Left lung (tissue), 14 donors: ENCODE measurements around the gene SFXN5. TPM values are rescaled to one million over a fixed set of nuclear protein-coding genes. Genes with fewer than 3 reads are reported as not detected.
A peak's percentile ranks its signal among the peaks of the same experiment; 100 is the strongest.
"Not testable (repeated sequence)": the region's sequence is repeated elsewhere in the genome, so short reads cannot be mapped to it uniquely, and the experiment has no call there.

Experiments
- ATAC-seq: fragments of 200-7000 bp; cut with Tn5 transposase; one replicate; pipeline ENCODE4 v1.9.1; 2020; ENCODE audit warnings: moderate library complexity
- DNase-seq, 4 donors: peaks; one replicate each; pipeline ENCODE4 v3.0.0-alpha.2; 2013 to 2020
- H3K27ac ChIP-seq, 2 donors: fragments of 200-600 bp; sonication (generic) in 1 of 2; one replicate each; pipeline versions ENCODE4 v1.5.0 to v1.8.0; 2020 to 2021
- H3K27me3 ChIP-seq, 2 donors: fragments of 200-600 bp; sonication (generic) in 1 of 2; one replicate each; pipeline versions ENCODE4 v1.5.0 to v1.8.0; 2020 to 2021
- H3K36me3 ChIP-seq, 2 donors: fragments of 200-600 bp; sonication (generic) in 1 of 2; one replicate each; pipeline versions ENCODE4 v1.5.0 to v1.8.0; 2020 to 2021
- H3K4me1 ChIP-seq, 2 donors: fragments of 200-600 bp; one replicate each; pipeline ENCODE4 v1.8.0; 2021
- H3K4me3 ChIP-seq, 2 donors: fragments of 200-600 bp; sonication (generic) in 1 of 2; one replicate each; pipeline versions ENCODE4 v1.5.0 to v1.8.0; 2020 to 2021; ENCODE audit warnings: mild to moderate bottlenecking in 1 of 2
- H3K9me3 ChIP-seq, 2 donors: fragments of 200-600 bp; sonication (generic) in 1 of 2; one replicate each; pipeline versions ENCODE4 v1.5.0 to v1.8.0; 2020 to 2021
- intact Hi-C, 2 donors: fragments of 100-400 bp; cut with DNase I; formaldehyde crosslinking; loops; one replicate each; pipeline versions ENCODE4 v1.11.2 to v1.14.2; 2022
- long read RNA-seq, 12 donors: library from polyadenylated mRNA in 2 of 12; unstranded in 2 of 12; transcript quantifications; one replicate each; pipeline ENCODE4 v2.0.0 and lab custom pipeline, GENCODE V29; 2019 to 2026
- polyA plus RNA-seq, 6 donors: library from polyadenylated mRNA; unstranded; fragments of 120-200 nt; gene quantifications; one replicate each; pipeline ENCODE4 v1.2.1, GENCODE V29; 2013; ENCODE audit not compliant: insufficient read length in 6 of 6
- total RNA-seq, 2 donors: library from RNA; stranded (reverse); fragmentation: NEBNext Ultra II Directional; extraction: Animal tissue kit (Norgen Biotek cat#: 25700); gene quantifications; one replicate each; pipeline ENCODE4 v1.2.1, GENCODE V29; 2021
- TF ChIP-seq, protein P1 (sequence below), 2 donors: fragments of 200-600 bp; sonication (generic) in 1 of 2; IDR thresholded peaks; one replicate each; pipeline versions ENCODE4 v1.5.0 to v1.8.0; 2021; ENCODE audit warnings: antibody characterized with exemption in 2 of 2
- donor health status: DM: no; HTN: yes; CAD: no.
- donor health status: DM: no; HTN: no; CAD: no.

The SFXN5 gene, protein sequence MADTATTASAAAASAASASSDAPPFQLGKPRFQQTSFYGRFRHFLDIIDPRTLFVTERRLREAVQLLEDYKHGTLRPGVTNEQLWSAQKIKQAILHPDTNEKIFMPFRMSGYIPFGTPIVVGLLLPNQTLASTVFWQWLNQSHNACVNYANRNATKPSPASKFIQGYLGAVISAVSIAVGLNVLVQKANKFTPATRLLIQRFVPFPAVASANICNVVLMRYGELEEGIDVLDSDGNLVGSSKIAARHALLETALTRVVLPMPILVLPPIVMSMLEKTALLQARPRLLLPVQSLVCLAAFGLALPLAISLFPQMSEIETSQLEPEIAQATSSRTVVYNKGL
- total RNA-seq: 10 to 100 TPM; 17.1 to 19.7 TPM
- polyA plus RNA-seq: 10 to 100 TPM; 14.5 to 21.1 (median 15.2) TPM
- long read RNA-seq, donor 1, full-length matches to known transcripts: 2 of 2 reads
- long read RNA-seq, donor 1, partial matches to known transcripts: 0 of 2 reads
- long read RNA-seq, donor 1, other reads (novel, unspliced or antisense): 0 of 2 reads
- long read RNA-seq, donor 2, full-length matches to known transcripts: 2 of 2 reads
- long read RNA-seq, donor 2, partial matches to known transcripts: 0 of 2 reads
- long read RNA-seq, donor 2, other reads (novel, unspliced or antisense): 0 of 2 reads
- long read RNA-seq, donor 3: 0 reads
- long read RNA-seq, donor 4, full-length matches to known transcripts: 1 of 6 reads
- long read RNA-seq, donor 4, partial matches to known transcripts: 1 of 6 reads
- long read RNA-seq, donor 4, other reads (novel, unspliced or antisense): 4 of 6 reads
- long read RNA-seq, donor 5: 0 reads
- long read RNA-seq, donor 6, full-length matches to known transcripts: 1 of 1 reads
- long read RNA-seq, donor 6, partial matches to known transcripts: 0 of 1 reads
- long read RNA-seq, donor 6, other reads (novel, unspliced or antisense): 0 of 1 reads
- long read RNA-seq, donor 7: 0 reads
- long read RNA-seq, donor 8, full-length matches to known transcripts: 1 of 1 reads
- long read RNA-seq, donor 8, partial matches to known transcripts: 0 of 1 reads
- long read RNA-seq, donor 8, other reads (novel, unspliced or antisense): 0 of 1 reads
- long read RNA-seq, donor 9: 0 reads
- long read RNA-seq, donor 10, full-length matches to known transcripts: 1 of 6 reads
- long read RNA-seq, donor 10, partial matches to known transcripts: 2 of 6 reads
- long read RNA-seq, donor 10, other reads (novel, unspliced or antisense): 3 of 6 reads
- long read RNA-seq, donor 11, full-length matches to known transcripts: 1 of 13 reads
- long read RNA-seq, donor 11, partial matches to known transcripts: 12 of 13 reads
- long read RNA-seq, donor 11, other reads (novel, unspliced or antisense): 0 of 13 reads
- long read RNA-seq, donor 12: 0 reads

DNA sequence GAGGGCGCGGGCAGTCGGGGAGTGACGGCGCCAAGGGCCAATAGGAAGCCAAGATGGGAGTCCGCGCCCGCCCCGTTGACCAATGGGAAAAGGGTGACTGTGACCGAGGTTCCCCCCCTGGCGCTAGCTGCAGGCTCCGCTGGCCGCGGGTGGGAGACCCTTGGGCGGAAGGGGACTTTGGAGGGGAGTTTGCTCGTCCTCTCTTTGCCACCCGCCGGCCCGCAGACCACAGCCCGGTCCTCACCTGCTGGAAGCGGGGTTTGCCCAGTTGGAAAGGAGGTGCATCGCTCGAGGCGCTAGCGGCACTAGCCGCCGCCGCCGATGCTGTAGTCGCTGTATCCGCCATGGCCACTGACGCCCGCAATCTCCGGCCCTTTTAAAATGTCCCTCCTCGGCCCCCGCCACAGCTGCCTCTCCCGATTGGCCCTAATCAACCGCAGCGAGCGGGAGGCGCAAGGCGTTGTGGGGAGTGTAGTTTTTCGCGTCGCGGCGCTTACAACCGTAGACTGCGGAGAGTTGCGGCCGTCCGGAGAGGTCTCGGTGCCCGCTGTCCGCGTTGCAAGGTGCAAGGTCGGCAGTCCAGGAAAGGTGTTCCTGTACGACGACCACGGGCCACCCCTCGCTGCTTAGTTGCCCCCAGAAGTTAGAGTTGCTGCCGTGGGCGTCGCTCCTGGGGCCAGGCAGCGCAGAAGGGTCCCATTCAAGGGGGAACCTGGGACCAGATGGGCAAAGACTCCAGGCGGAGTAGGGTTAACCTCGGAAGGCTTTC lies at the start of gene SFXN5:
TSS of gene SFXN5 (minus strand) at position 353 of the 769 bp plus-strand sequence. CDS start at position 346, 7 bp downstream.
- Histone ChIP-seq H3K4me3 (peak within 1 kb of the TSS; percentile 88 to 95), H3K27ac (peak within 1 kb of the TSS; percentile 91 to 98), H3K27me3 (no peaks in the 10 kb centered on the region), H3K36me3 (peaks cover 0 to 11% of the 10 kb centered on the region in 2 donors), H3K4me1 (peaks cover 13 to 28% of the 10 kb centered on the region in 2 donors), H3K9me3 (no peaks in the 10 kb centered on the region)
- peak; percentile 96 for ATAC-seq
- peak; percentile 97 to 98 (median 98) for DNase-seq
- intact Hi-C loops: no loop called here
- TF ChIP-seq, protein P1, sequence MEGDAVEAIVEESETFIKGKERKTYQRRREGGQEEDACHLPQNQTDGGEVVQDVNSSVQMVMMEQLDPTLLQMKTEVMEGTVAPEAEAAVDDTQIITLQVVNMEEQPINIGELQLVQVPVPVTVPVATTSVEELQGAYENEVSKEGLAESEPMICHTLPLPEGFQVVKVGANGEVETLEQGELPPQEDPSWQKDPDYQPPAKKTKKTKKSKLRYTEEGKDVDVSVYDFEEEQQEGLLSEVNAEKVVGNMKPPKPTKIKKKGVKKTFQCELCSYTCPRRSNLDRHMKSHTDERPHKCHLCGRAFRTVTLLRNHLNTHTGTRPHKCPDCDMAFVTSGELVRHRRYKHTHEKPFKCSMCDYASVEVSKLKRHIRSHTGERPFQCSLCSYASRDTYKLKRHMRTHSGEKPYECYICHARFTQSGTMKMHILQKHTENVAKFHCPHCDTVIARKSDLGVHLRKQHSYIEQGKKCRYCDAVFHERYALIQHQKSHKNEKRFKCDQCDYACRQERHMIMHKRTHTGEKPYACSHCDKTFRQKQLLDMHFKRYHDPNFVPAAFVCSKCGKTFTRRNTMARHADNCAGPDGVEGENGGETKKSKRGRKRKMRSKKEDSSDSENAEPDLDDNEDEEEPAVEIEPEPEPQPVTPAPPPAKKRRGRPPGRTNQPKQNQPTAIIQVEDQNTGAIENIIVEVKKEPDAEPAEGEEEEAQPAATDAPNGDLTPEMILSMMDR (IDR thresholded peaks at IDR 0.05): peak in 1 of 2 donors; percentile 31

DNA sequence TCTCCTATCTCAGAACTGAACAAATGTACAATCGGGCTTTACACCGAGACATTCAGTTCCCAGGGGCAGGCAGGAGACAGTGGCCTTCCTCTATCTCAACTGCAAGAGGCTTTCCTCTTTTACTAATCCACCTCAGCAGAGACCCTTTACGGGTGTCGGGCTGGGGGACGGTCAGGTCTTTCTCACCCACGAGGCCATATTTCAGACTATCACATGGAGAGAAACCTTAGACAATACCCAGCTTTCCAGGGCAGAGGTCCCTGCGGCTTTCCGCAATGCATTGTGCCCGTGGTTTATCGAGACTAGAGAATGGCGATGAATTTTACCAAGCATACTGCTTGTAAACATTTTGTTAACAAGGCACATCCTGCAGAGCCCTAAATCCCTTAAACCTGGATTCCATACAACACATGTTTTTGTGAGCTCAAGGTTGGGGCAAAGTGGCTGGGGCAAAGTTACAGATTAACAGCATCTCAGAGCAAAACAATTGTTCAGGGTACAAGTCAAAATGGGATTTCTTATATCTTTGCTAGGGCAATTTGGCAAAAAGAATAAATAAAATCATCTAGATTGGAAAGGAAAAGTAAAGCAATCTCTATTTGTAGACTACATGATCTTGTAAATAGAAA lies 48.2 kb upstream of the SFXN5 start:
- H3K9me3 ChIP-seq, intact Hi-C loops, H3K27me3 ChIP-seq, ATAC-seq, DNase-seq, H3K4me3 ChIP-seq, H3K4me1 ChIP-seq, H3K27ac ChIP-seq, H3K36me3 ChIP-seq: not testable (repeated sequence)

DNA sequence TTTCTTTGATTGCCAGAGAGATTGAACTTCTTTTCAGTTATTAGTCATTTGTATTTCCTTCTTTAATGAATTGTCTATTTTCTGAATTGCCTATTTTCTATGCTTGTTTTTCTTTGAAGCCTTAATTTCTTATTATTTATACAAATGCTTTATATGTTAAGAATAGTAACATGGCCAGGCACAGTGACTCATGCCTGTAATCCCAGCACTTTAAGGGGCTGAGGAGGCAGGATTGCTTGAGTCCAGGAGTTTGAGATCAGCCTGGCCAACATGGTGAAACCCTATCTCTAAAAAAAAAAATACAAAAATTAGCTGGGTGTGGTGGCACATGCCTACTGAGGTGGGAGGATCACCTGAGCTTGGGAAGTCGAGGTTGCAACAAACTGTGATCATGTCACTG lies 45.9 kb upstream of the SFXN5 start:
- Histone ChIP-seq H3K9me3 (no peaks in the 10 kb centered on the region), H3K27ac (no peak overlapping the region), H3K4me1 (peaks cover 0 to 9% of the 10 kb centered on the region in 2 donors), H3K36me3 (no peaks in the 10 kb centered on the region), H3K4me3 (no peak overlapping the region), H3K27me3 (peaks cover 0 to 22% of the 10 kb centered on the region in 2 donors)
- intact Hi-C loops: no loop called here
- TF ChIP-seq, protein P1 (IDR thresholded peaks at IDR 0.05): no peak
- DNase-seq (no peak), ATAC-seq (no peak)

DNA sequence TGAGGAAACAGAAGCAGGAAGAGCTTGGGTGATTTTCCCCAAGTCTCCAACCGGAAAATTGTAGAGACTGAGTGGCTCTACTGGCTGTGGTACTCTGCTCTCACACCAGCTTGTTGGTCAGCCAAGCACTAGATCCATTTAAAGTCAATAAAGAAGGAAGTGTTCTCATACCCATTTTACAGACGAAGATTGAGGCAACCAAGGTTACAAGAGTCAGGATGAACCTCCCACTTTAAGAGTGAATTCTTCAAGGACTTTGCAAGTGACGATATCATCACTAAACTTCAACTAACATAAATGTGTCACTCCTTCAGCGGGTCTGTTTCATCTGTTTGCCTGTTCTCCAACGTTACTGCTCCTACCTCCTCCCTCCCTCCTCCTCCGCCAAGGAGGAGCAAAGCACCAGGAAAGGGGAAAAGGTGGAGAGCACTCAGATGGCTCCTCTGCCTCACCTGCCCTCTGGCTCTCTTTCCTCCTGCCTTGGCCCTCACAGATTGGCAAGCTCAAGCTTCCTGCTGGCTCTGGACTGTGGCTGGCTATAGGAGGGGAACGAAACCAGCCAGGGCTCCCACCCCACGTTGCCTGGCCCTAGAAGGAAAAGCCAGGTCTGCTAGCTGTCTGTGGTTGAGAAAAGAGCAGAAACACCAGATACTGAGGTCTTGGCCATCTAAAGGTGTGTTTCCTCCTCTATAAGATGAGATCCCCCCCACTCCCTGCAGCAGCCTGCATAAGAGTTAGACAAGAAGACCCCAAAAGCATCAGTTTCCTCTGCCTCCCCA lies 44.9 kb upstream of the SFXN5 start:
- DNase-seq (no peak), ATAC-seq (no peak)
- H3K27ac ChIP-seq: no peak overlapping the region
- peaks cover 0 to 32% of the 10 kb centered on the region in 2 donors for H3K27me3 ChIP-seq
- intact Hi-C loops: no loop called here
- H3K4me3 ChIP-seq: no peak overlapping the region
- no peaks in the 10 kb centered on the region for H3K9me3 ChIP-seq
- no peaks in the 10 kb centered on the region for H3K36me3 ChIP-seq
- TF ChIP-seq, protein P1 (IDR thresholded peaks at IDR 0.05): no peak
- H3K4me1 ChIP-seq: peaks cover 0 to 20% of the 10 kb centered on the region in 2 donors
